Measurements from ENCODE around the gene POLR3E. TPM values are rescaled to one million over a fixed set of nuclear protein-coding genes. Genes with fewer than 3 reads are reported as not detected.

The POLR3E gene
- total RNA-seq, 1 donor from 2014 or later = 106 TPM

DNA sequence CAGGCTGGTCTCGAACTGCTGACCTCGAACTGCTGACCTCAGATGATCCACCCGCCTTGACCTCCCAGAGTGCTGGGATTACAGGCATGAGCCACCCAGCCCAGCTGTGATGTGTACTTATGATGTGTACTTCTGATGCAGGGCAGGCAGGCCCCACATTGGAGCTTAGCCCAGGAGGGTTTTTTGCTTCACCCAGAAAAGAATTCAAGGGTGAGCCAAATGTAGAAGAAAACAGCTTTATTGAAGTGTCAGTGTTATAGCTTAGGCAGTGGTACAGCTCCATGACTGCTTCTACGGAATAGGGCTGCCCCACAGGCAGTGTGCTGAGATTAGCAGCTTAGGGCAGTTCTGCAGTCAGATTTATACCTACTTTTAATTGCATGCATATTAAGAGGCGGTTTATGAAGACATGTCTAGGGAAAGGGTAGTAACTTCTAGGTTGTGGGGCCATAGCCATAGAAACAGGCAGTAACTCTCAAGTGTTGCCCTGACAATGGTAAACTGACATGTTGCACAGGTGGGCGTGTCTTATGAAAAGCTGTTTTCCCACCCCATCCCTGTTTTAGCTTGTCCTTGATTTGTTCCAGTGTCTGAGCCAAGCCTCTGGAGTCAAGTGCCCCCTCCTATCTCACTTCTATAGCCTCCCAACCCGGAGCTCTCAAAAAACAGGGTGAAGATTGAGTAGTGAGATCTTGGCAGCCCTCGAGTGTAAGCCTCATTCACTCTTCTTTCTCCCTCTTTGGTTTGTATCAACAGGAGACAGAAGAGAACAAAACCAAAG lies 24.1 kb upstream of the POLR3E start:
- Mint-ChIP-seq H3K27me3 (ENCODE audit: low read depth) (no peaks in the 10 kb centered on the region), H3K9me3 (no peaks in the 10 kb centered on the region), H3K27ac (no peak overlapping the region), H3K36me3 (ENCODE audit: low read depth) (peaks cover 49% of the 10 kb centered on the region), H3K4me1 (ENCODE audit: low read depth) (peaks cover 4% of the 10 kb centered on the region), H3K4me3 (ENCODE audit: low read depth) (no peak overlapping the region)
- intact Hi-C loops (cut with micrococcal nuclease) = no loop called here
- DNase-seq (ENCODE audit: low spot score) = no peak

- intact Hi-C loops (cut with micrococcal nuclease) = no loop called here
- Mint-ChIP-seq H3K9me3 (no peaks in the 10 kb centered on the region), H3K4me3 (ENCODE audit: low read depth) (no peak overlapping the region), H3K27ac (no peak overlapping the region), H3K36me3 (ENCODE audit: low read depth) (peaks cover 49% of the 10 kb centered on the region), H3K4me1 (ENCODE audit: low read depth) (peaks cover 4% of the 10 kb centered on the region), H3K27me3 (ENCODE audit: low read depth) (no peaks in the 10 kb centered on the region)
- no peak for DNase-seq (ENCODE audit: low spot score)
Observed at GRCh38 chr16:22274916-22275315, 22.3 kb upstream of the POLR3E start.

GRCh38 chr16:22278441-22279230 lies 18.6 kb upstream of the POLR3E start:
- intact Hi-C loops (cut with micrococcal nuclease) = no loop called here
- Mint-ChIP-seq H3K27ac (no peak overlapping the region), H3K9me3 (no peaks in the 10 kb centered on the region), H3K27me3 (ENCODE audit: low read depth) (no peaks in the 10 kb centered on the region), H3K4me3 (ENCODE audit: low read depth) (no peak overlapping the region), H3K36me3 (ENCODE audit: low read depth) (peaks cover 54% of the 10 kb centered on the region), H3K4me1 (ENCODE audit: low read depth) (no peaks in the 10 kb centered on the region)
- no peak for DNase-seq (ENCODE audit: low spot score)

DNA sequence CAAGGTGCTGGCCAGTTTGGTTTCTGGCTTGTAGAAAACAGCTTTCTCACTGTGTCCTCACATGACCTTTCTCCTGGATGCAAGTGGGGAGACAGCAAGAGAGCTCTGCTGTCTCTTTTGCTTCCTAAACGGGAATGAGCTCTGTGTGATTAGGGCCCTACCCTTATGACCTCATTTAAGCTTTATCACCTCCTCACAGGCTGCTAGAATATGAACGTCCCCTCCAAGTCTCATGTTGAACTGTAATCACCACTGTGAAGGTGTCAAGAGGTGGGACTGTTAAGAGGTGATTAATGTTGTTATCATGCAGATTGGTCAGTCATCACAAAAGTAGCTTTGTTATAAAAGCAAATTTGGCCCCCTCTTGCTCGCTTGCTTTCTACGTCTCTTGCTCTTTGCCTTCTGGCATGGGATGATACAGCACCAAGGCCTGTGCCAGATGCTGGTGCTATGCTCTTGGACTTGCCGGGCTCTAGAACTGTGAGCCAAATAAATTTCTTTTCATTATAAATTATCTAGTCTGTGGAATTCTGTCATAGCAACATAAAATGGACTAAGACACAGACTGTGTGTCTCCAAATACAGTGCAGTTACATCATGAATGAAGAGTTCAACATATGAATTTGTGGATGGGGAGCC lies 14.8 kb upstream of the POLR3E start:
- Mint-ChIP-seq H3K9me3 (no peaks in the 10 kb centered on the region), H3K4me3 (ENCODE audit: low read depth) (no peak overlapping the region), H3K36me3 (ENCODE audit: low read depth) (peaks cover 69% of the 10 kb centered on the region), H3K4me1 (ENCODE audit: low read depth) (no peaks in the 10 kb centered on the region), H3K27ac (no peak overlapping the region), H3K27me3 (ENCODE audit: low read depth) (no peaks in the 10 kb centered on the region)
- intact Hi-C loops (cut with micrococcal nuclease) = no loop called here
- DNase-seq (ENCODE audit: low spot score) = no peak

GRCh38 chr16:22284637-22285036 lies 12.6 kb upstream of the POLR3E start:
- Mint-ChIP-seq H3K4me3 (ENCODE audit: low read depth) (no peak overlapping the region), H3K27me3 (ENCODE audit: low read depth) (no peaks in the 10 kb centered on the region), H3K4me1 (ENCODE audit: low read depth) (no peaks in the 10 kb centered on the region), H3K36me3 (ENCODE audit: low read depth) (peaks cover 60% of the 10 kb centered on the region), H3K9me3 (no peaks in the 10 kb centered on the region), H3K27ac (no peak overlapping the region)
- no peak for DNase-seq (ENCODE audit: low spot score)
- intact Hi-C loops (cut with micrococcal nuclease) = no loop called here

GRCh38 chr16:22285080-22285479 lies 12.1 kb upstream of the POLR3E start:
- no peak for DNase-seq (ENCODE audit: low spot score)
- Mint-ChIP-seq H3K4me1 (ENCODE audit: low read depth) (no peaks in the 10 kb centered on the region), H3K36me3 (ENCODE audit: low read depth) (peaks cover 57% of the 10 kb centered on the region), H3K9me3 (no peaks in the 10 kb centered on the region), H3K27ac (no peak overlapping the region), H3K27me3 (ENCODE audit: low read depth) (no peaks in the 10 kb centered on the region), H3K4me3 (ENCODE audit: low read depth) (no peak overlapping the region)
- intact Hi-C loops (cut with micrococcal nuclease) = no loop called here

- DNase-seq (ENCODE audit: low spot score) = no peak
- Mint-ChIP-seq H3K27ac (no peak overlapping the region), H3K4me3 (ENCODE audit: low read depth) (no peak overlapping the region), H3K36me3 (ENCODE audit: low read depth) (peaks cover 20% of the 10 kb centered on the region), H3K4me1 (ENCODE audit: low read depth) (peaks cover 7% of the 10 kb centered on the region), H3K27me3 (ENCODE audit: low read depth) (no peaks in the 10 kb centered on the region), H3K9me3 (no peaks in the 10 kb centered on the region)
- intact Hi-C loops (cut with micrococcal nuclease) = loop anchor here (10.0 kb wide), 1 partner anchor 1654 kb away; no protein-coding TSS in a partner anchor
Observed at GRCh38 chr16:22291020-22291419, 6.2 kb upstream of the POLR3E start.

DNA sequence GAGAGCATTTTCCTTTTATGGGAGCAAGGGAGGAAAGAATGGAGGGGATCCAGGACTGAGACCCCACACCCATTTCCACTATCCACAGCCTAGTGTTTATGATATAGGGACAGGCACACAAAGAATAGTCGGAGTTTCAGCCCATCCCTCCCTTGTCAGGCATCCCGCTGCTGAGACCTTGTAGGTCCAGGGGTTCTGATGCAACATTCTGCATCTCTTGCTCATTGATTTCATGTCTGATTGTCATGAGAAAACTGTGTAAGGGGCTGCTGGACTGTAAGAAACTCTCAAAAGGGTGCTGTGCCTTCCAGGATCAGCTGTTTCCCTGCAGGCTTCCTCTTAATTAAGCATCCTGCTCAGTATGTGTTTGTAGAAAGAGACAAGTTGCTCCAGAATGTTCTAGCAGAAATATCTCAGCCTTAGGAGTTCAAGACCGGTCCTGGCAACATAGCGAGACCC lies 5.3 kb upstream of the POLR3E start:
- Mint-ChIP-seq H3K27me3 (ENCODE audit: low read depth) (no peaks in the 10 kb centered on the region), H3K4me1 (ENCODE audit: low read depth) (peaks cover 11% of the 10 kb centered on the region), H3K9me3 (no peaks in the 10 kb centered on the region), H3K4me3 (ENCODE audit: low read depth) (no peak overlapping the region), H3K36me3 (ENCODE audit: low read depth) (peaks cover 12% of the 10 kb centered on the region), H3K27ac (no peak overlapping the region)
- intact Hi-C loops (cut with micrococcal nuclease) = loop anchor here (10.0 kb wide), 1 partner anchor 1653 kb away; no protein-coding TSS in a partner anchor
- DNase-seq (ENCODE audit: low spot score) = no peak

DNA sequence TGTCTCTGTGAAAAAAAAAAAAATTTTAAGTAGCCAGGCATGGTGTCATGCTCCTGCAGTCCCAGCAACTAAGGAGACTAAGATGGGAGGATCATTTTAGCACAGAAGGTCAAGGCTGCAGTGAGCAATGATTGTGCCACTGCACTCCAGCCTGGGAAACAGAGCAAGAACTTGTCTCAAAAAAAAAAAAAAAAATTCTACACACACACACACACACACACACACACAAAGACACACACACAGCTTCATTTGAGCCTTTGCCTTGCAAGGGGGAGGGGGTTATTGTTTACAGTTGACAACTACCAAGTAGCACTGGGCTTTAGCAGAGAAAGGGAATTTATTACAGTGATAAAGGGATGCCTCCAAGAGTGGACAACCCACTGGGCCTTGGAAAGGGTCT lies 4.9 kb upstream of the POLR3E start:
- H3K27ac Mint-ChIP-seq = no peak overlapping the region
- H3K36me3 Mint-ChIP-seq (ENCODE audit: low read depth) = peaks cover 12% of the 10 kb centered on the region
- no peak for DNase-seq (ENCODE audit: low spot score)
- intact Hi-C loops (cut with micrococcal nuclease) = loop anchor here (10.0 kb wide), 1 partner anchor 1652 kb away; no protein-coding TSS in a partner anchor
- H3K27me3 Mint-ChIP-seq (ENCODE audit: low read depth) = no peaks in the 10 kb centered on the region
- peaks cover 11% of the 10 kb centered on the region for H3K4me1 Mint-ChIP-seq (ENCODE audit: low read depth)
- H3K9me3 Mint-ChIP-seq = no peaks in the 10 kb centered on the region
- H3K4me3 Mint-ChIP-seq (ENCODE audit: low read depth) = no peak overlapping the region

DNA sequence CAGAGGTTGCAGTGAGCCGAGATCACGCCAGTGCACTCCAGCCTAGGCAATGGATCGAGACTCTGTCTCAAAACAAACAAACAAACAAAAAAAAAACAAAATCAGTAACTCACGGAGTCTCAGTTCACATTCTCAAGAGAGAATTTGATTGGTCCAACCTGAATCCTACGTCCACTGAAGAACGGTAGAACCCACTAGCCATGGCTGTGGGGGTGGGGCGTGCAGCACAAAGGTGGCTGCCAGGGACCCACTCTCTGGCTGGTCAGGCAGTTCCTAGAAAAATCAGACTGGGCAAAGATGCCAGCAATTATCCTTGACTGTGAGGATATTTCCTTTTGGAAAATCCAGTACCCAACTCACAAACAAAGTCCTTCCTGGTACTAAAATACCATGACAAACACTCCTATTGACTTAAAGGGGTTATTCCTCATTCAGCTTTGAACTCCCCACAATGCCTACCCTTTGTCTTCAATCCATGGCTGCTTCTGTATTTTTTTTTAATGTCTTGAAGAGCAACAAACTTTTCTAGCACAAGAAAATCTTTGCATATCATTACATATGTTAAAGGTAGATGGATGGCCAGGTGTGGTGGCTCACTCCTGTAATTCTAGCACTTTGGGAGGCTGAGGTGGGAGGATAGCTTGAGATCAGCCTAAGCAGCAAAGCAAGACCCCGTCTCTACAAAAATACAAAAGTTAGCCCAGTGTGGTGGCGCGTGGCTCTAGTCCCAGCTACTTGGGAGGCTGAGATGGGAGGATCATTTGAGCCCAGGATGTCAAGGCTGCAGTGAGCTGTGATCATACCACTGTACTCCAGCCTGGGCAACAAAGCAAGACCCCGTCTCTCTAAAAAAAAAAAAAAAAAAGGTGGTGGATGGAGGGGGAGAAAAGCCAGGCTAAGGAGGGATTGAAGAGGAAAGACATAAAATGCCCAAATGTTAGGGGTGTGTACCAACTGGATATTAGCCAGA lies 3.8 kb upstream of the POLR3E start:
- intact Hi-C loops (cut with micrococcal nuclease) = loop anchor here (10.0 kb wide), 1 partner anchor 1651 kb away; no protein-coding TSS in a partner anchor
- H3K9me3 Mint-ChIP-seq = no peaks in the 10 kb centered on the region
- H3K4me3 Mint-ChIP-seq (ENCODE audit: low read depth) = no peak overlapping the region

GRCh38 chr16:22296225-22297113 lies 740 bp upstream of the POLR3E start:
- Mint-ChIP-seq H3K27me3 (ENCODE audit: low read depth) (no peaks in the 10 kb centered on the region), H3K4me1 (ENCODE audit: low read depth) (peaks cover 27% of the 10 kb centered on the region), H3K36me3 (ENCODE audit: low read depth) (peaks cover 31% of the 10 kb centered on the region), H3K4me3 (ENCODE audit: low read depth) (peak overlapping the region; percentile 92), H3K27ac (peak overlapping the region; percentile 98), H3K9me3 (no peaks in the 10 kb centered on the region)
- DNase-seq (ENCODE audit: low spot score) = no peak
- intact Hi-C loops (cut with micrococcal nuclease) = loop anchor here (1.0 to 10.0 kb wide), 7 partner anchors 56 to 1648 kb away; partner anchors contain the start of genes EEF2K, MOSMO and UQCRC2

More for the DNA sequence above, 3.8 kb upstream of the POLR3E start:
- H3K27me3 Mint-ChIP-seq (ENCODE audit: low read depth) = no peaks in the 10 kb centered on the region
- H3K4me1 Mint-ChIP-seq (ENCODE audit: low read depth) = peaks cover 11% of the 10 kb centered on the region
- no peak for DNase-seq (ENCODE audit: low spot score)
- H3K27ac Mint-ChIP-seq = no peak overlapping the region
- peaks cover 20% of the 10 kb centered on the region for H3K36me3 Mint-ChIP-seq (ENCODE audit: low read depth)
